Ishikawa (cell line): Measurements from ENCODE around the gene AFF2.

Experiments
- CEBPB ChIP-seq: IDR thresholded peaks from 2 replicates; pipeline ENCODE4 v1.6.1; 2012
- CREB1 ChIP-seq: IDR thresholded peaks from 2 replicates; pipeline ENCODE4 v1.6.1; 2012; ENCODE audit warnings: low read depth
- EGR1 ChIP-seq: IDR thresholded peaks from 2 replicates; pipeline ENCODE4 v1.6.1; 2012
- EP300 ChIP-seq: IDR thresholded peaks from 2 replicates; pipeline ENCODE4 v1.6.1; 2012; ENCODE audit warnings: borderline replicate concordance
- FOXM1 ChIP-seq: IDR thresholded peaks from 2 replicates; pipeline ENCODE4 v1.6.1; 2012; ENCODE audit warnings: low read depth, borderline replicate concordance
- MAX ChIP-seq: IDR thresholded peaks from 2 replicates; pipeline ENCODE4 v1.6.1; 2012
- NFIC ChIP-seq: IDR thresholded peaks from 2 replicates; pipeline ENCODE4 v1.6.1; 2012
- RAD21 ChIP-seq: IDR thresholded peaks from 2 replicates; pipeline ENCODE4 v1.6.1; 2012; ENCODE audit warnings: low read depth
- TAF1 ChIP-seq: IDR thresholded peaks from 2 replicates; pipeline ENCODE4 v1.6.1; 2012; ENCODE audit warnings: low read depth, mild to moderate bottlenecking
- TCF12 ChIP-seq: IDR thresholded peaks from 2 replicates; pipeline ENCODE4 v1.6.1; 2012; ENCODE audit warnings: low read depth
- TEAD4 ChIP-seq: IDR thresholded peaks from 2 replicates; pipeline ENCODE4 v1.6.1; 2012
- USF1 ChIP-seq: IDR thresholded peaks from 2 replicates; pipeline ENCODE4 v1.6.1; 2012
- YY1 ChIP-seq: IDR thresholded peaks from 2 replicates; pipeline ENCODE4 v1.6.1; 2012; ENCODE audit warnings: low read depth
- ZBTB7A ChIP-seq: IDR thresholded peaks from 2 replicates; pipeline ENCODE4 v1.6.1; 2012; ENCODE audit warnings: low read depth
- TF ChIP-seq, protein P1 (sequence below): IDR thresholded peaks from 2 replicates; pipeline ENCODE4 v1.6.1; 2012; ENCODE audit warnings: low read depth, mild to moderate bottlenecking

The AFF2 gene

GRCh38 chrX:149039057-149039456, 538.6 kb downstream of the AFF2 start:
- TF ChIP-seq TAF1 (no peak), USF1 (no peak), EP300 (no peak), CREB1 (no peak), CEBPB (no peak), ZBTB7A (no peak), MAX (no peak)

GRCh38 chrX:149040873-149041535, 540.6 kb downstream of the AFF2 start:
- TF ChIP-seq EP300: no peak

GRCh38 chrX:149043401-149043800, 543.0 kb downstream of the AFF2 start:
- TF ChIP-seq TEAD4 (no peak), MAX (no peak), EGR1 (no peak), TCF12 (no peak), YY1 (no peak), NFIC (no peak), USF1 (no peak), EP300 (no peak), ZBTB7A (no peak), RAD21 (no peak)

- no peak for TF ChIP-seq EGR1
- TF ChIP-seq CREB1: no peak
- TF ChIP-seq CEBPB: no peak
- no peak for TF ChIP-seq ZBTB7A
- TF ChIP-seq RAD21: no peak
- TF ChIP-seq, protein P1, sequence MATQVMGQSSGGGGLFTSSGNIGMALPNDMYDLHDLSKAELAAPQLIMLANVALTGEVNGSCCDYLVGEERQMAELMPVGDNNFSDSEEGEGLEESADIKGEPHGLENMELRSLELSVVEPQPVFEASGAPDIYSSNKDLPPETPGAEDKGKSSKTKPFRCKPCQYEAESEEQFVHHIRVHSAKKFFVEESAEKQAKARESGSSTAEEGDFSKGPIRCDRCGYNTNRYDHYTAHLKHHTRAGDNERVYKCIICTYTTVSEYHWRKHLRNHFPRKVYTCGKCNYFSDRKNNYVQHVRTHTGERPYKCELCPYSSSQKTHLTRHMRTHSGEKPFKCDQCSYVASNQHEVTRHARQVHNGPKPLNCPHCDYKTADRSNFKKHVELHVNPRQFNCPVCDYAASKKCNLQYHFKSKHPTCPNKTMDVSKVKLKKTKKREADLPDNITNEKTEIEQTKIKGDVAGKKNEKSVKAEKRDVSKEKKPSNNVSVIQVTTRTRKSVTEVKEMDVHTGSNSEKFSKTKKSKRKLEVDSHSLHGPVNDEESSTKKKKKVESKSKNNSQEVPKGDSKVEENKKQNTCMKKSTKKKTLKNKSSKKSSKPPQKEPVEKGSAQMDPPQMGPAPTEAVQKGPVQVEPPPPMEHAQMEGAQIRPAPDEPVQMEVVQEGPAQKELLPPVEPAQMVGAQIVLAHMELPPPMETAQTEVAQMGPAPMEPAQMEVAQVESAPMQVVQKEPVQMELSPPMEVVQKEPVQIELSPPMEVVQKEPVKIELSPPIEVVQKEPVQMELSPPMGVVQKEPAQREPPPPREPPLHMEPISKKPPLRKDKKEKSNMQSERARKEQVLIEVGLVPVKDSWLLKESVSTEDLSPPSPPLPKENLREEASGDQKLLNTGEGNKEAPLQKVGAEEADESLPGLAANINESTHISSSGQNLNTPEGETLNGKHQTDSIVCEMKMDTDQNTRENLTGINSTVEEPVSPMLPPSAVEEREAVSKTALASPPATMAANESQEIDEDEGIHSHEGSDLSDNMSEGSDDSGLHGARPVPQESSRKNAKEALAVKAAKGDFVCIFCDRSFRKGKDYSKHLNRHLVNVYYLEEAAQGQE: no peak
- no peak for TF ChIP-seq NFIC
- no peak for TF ChIP-seq USF1
- no peak for TF ChIP-seq EP300
- no peak for TF ChIP-seq MAX
- no peak for TF ChIP-seq FOXM1
- no peak for TF ChIP-seq TEAD4
- no peak for TF ChIP-seq TAF1
These were observed 544.1 kb downstream of the AFF2 start for GRCh38 chrX:149044471-149044870.

DNA sequence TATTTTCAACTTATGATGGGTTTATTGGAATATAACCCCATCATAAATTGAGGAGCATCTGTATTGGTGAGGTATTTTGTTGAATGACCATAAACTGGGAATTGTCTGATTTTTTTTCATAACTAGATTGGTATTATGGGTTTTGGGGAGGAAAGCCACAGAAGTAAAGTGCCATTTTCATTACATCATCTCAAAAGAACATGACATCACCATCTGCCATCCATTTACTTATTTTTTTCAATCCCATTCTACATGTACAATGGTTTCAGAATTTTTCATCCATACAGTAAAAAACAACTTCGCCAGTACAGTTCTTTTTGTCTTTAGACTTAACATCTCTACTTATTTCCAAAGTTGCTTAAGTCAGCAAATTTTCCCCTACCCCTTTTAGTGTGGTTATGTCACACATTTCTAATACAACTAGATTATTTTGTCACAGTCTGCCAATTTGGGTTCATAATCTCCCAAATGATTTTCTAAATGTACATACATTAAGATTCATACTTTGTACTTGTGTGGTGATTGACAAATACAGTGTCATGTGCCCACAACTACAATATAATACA, 545.3 kb downstream of the AFF2 start:
- TF ChIP-seq EGR1: no peak
